AG04449 (cell line): Measurements from ENCODE around the gene OR2A5.

Source experiments
- CTCF ChIA-PET: fragments of 350-600 bp; formaldehyde crosslinking; extraction: SDS; loops from one replicate; lab custom pipeline; 2021; ENCODE audit warnings: antibody characterized with exemption; lab: Yijun Ruan, JAX
- POLR2A ChIA-PET: fragments of 400-600, 350-600 bp; formaldehyde crosslinking; extraction: SDS; loops from one replicate; lab custom pipeline; 2020; ENCODE audit warnings: antibody characterized with exemption, inconsistent platforms; lab: Yijun Ruan, JAX
- DNase-seq: peaks from one replicate; pipeline ENCODE4 v3.0.0-alpha.2; 2010; ENCODE audit warnings: low read depth, low spot score
- H3K4me3 ChIP-seq: 2 replicates; pipeline ENCODE4 v1.5.1; 2011; ENCODE audit warnings: low read depth, mild to moderate bottlenecking, control low read depth, low read length
- CTCF ChIP-seq: IDR thresholded peaks from one replicate; pipeline ENCODE4 v1.5.1; 2011; ENCODE audit warnings: mild to moderate bottlenecking, moderate library complexity, low read length, control low read depth, inconsistent platforms; ENCODE audit not compliant: insufficient read depth; ENCODE audit errors: missing control alignments

Gene OR2A5

GRCh38 chr7:144022169-144022568 lies 26.6 kb upstream of the OR2A5 start:
- no peak for TF ChIP-seq CTCF
- H3K4me3 ChIP-seq: no peak overlapping the region
- ChIA-PET POLR2A (no interaction called here), CTCF (interaction anchor here (1.7 to 2.4 kb wide), 3 partner anchors 10 to 285 kb away, joined by 4 to 10 read pairs (median 7); no protein-coding TSS in a partner anchor)
- no peak for DNase-seq

- H3K4me3 ChIP-seq: no peak overlapping the region
- no peak for DNase-seq
- CTCF ChIA-PET: interaction anchor here (1.1 to 1.9 kb wide), 3 partner anchors 11 to 286 kb away, joined by 4 to 10 read pairs (median 4); no protein-coding TSS in a partner anchor
- TF ChIP-seq CTCF: no peak
- POLR2A ChIA-PET: no interaction called here
Measured at GRCh38 chr7:144023171-144023827, 25.4 kb upstream of the OR2A5 start.

- no peak overlapping the region for H3K4me3 ChIP-seq
- TF ChIP-seq CTCF: no peak
- DNase-seq: no peak
- ChIA-PET POLR2A (interaction anchor here (0.7 kb wide), 1 partner anchor 288 kb away, joined by 3 read pairs; no protein-coding TSS in a partner anchor), CTCF (interaction anchor here (1.0 kb wide), 1 partner anchor 12 kb away, joined by 5 read pairs; no protein-coding TSS in a partner anchor)
Measured at GRCh38 chr7:144024213-144024612, 24.5 kb upstream of the OR2A5 start.

- no peak for DNase-seq
- POLR2A ChIA-PET: no interaction called here
- no peak overlapping the region for H3K4me3 ChIP-seq
- TF ChIP-seq CTCF: no peak
- CTCF ChIA-PET: interaction anchor here (0.5 to 3.1 kb wide), 7 partner anchors 9 to 290 kb away, joined by 3 to 25 read pairs (median 6); no protein-coding TSS in a partner anchor
Measured at GRCh38 chr7:144026203-144026883, 22.4 kb upstream of the OR2A5 start.

- CTCF ChIA-PET: interaction anchor here (0.5 to 3.1 kb wide), 7 partner anchors 10 to 291 kb away, joined by 3 to 25 read pairs (median 6); no protein-coding TSS in a partner anchor
- POLR2A ChIA-PET: no interaction called here
- DNase-seq: no peak
- H3K4me3 ChIP-seq: no peak overlapping the region
- peak; percentile 22 for TF ChIP-seq CTCF
Measured at GRCh38 chr7:144027070-144027469, 21.7 kb upstream of the OR2A5 start.

- TF ChIP-seq CTCF: no peak
- ChIA-PET CTCF (interaction anchor here (1.3 to 3.1 kb wide), 5 partner anchors 9 to 292 kb away, joined by 3 to 25 read pairs (median 8); no protein-coding TSS in a partner anchor), POLR2A (interaction anchor here (0.6 kb wide), 1 partner anchor 127 kb away, joined by 3 read pairs; no protein-coding TSS in a partner anchor)
- H3K4me3 ChIP-seq: no peak overlapping the region
- DNase-seq: no peak
Measured at GRCh38 chr7:144027974-144028373, 20.8 kb upstream of the OR2A5 start.
